ENCODE data around the gene SPOCK2. TPM values are rescaled to one million over a fixed set of nuclear protein-coding genes. Genes with fewer than 3 reads are reported as not detected.

The SPOCK2 gene
- polyA plus RNA-seq, 1 donor from 2014 or later, result 65.5 TPM

- no peak overlapping the region for H3K4me3 Mint-ChIP-seq
These were observed 38.2 kb downstream of the SPOCK2 start for GRCh38 chr10:72049969-72050781.

GRCh38 chr10:72049472-72049871 lies 38.9 kb downstream of the SPOCK2 start:
- H3K36me3 Mint-ChIP-seq, result no peaks in the 10 kb centered on the region
- H3K4me1 Mint-ChIP-seq, result peaks cover 0 to 4% (median 0%) of the 10 kb centered on the region in 3 donors
- H3K9me3 Mint-ChIP-seq, result peaks cover 0 to 7% (median 0%) of the 10 kb centered on the region in 3 donors
- no peaks in the 10 kb centered on the region for H3K27me3 Mint-ChIP-seq
- H3K4me3 Mint-ChIP-seq, result no peak overlapping the region
- H3K27ac Mint-ChIP-seq, result no peak overlapping the region

More at GRCh38 chr10:72049969-72050781, 38.2 kb downstream of the SPOCK2 start:
- Mint-ChIP-seq H3K9me3 (peaks cover 0 to 7% (median 0%) of the 10 kb centered on the region in 3 donors), H3K36me3 (peaks cover 2% of the 10 kb centered on the region), H3K27ac (no peak overlapping the region), H3K4me1 (peaks cover 4 to 8% (median 5%) of the 10 kb centered on the region in 3 donors), H3K27me3 (no peaks in the 10 kb centered on the region)

GRCh38 chr10:72048450-72049124 lies 39.8 kb downstream of the SPOCK2 start:
- Mint-ChIP-seq H3K9me3 (peaks cover 0 to 7% (median 0%) of the 10 kb centered on the region in 3 donors), H3K4me1 (peaks cover 0 to 5% (median 0%) of the 10 kb centered on the region in 3 donors), H3K27me3 (no peaks in the 10 kb centered on the region), H3K36me3 (no peaks in the 10 kb centered on the region), H3K4me3 (no peak overlapping the region), H3K27ac (peak overlapping the region in 2 of 3 donors; percentile 18 to 46)

- no peak overlapping the region for H3K27ac Mint-ChIP-seq
- H3K36me3 Mint-ChIP-seq, result no peaks in the 10 kb centered on the region
- no peak overlapping the region for H3K4me3 Mint-ChIP-seq
- H3K27me3 Mint-ChIP-seq, result no peaks in the 10 kb centered on the region
- peaks cover 0 to 7% (median 0%) of the 10 kb centered on the region in 3 donors for H3K9me3 Mint-ChIP-seq
- peaks cover 0 to 6% (median 0%) of the 10 kb centered on the region in 3 donors for H3K4me1 Mint-ChIP-seq
These were observed 42.8 kb downstream of the SPOCK2 start for GRCh38 chr10:72045586-72045985.

- H3K27ac Mint-ChIP-seq, result no peak overlapping the region
These were observed 43.8 kb downstream of the SPOCK2 start for GRCh38 chr10:72044417-72045041.

GRCh38 chr10:72043016-72043834 lies 45.1 kb downstream of the SPOCK2 start:
- peaks cover 0 to 7% (median 0%) of the 10 kb centered on the region in 3 donors for H3K9me3 Mint-ChIP-seq
- H3K4me1 Mint-ChIP-seq, result peaks cover 0 to 1% (median 0%) of the 10 kb centered on the region in 3 donors
- H3K4me3 Mint-ChIP-seq, result no peak overlapping the region
- no peaks in the 10 kb centered on the region for H3K36me3 Mint-ChIP-seq
- no peak overlapping the region for H3K27ac Mint-ChIP-seq
- H3K27me3 Mint-ChIP-seq, result no peaks in the 10 kb centered on the region

More at GRCh38 chr10:72044417-72045041, 43.8 kb downstream of the SPOCK2 start:
- H3K9me3 Mint-ChIP-seq, result peaks cover 0 to 7% (median 0%) of the 10 kb centered on the region in 3 donors
- H3K4me3 Mint-ChIP-seq, result no peak overlapping the region
- peaks cover 0 to 4% (median 0%) of the 10 kb centered on the region in 3 donors for H3K4me1 Mint-ChIP-seq
- H3K36me3 Mint-ChIP-seq, result no peaks in the 10 kb centered on the region
- H3K27me3 Mint-ChIP-seq, result no peaks in the 10 kb centered on the region

GRCh38 chr10:72041491-72041890 lies 46.9 kb downstream of the SPOCK2 start:
- Mint-ChIP-seq H3K27ac (peak overlapping the region in 1 of 3 donors; percentile 14), H3K36me3 (no peaks in the 10 kb centered on the region), H3K4me1 (peaks cover 0 to 1% (median 0%) of the 10 kb centered on the region in 3 donors), H3K4me3 (no peak overlapping the region), H3K9me3 (peaks cover 0 to 4% (median 0%) of the 10 kb centered on the region in 3 donors), H3K27me3 (no peaks in the 10 kb centered on the region)

- no peak overlapping the region for H3K4me3 Mint-ChIP-seq
- peaks cover 0 to 1% (median 0%) of the 10 kb centered on the region in 3 donors for H3K4me1 Mint-ChIP-seq
- no peaks in the 10 kb centered on the region for H3K9me3 Mint-ChIP-seq
- no peaks in the 10 kb centered on the region for H3K36me3 Mint-ChIP-seq
- no peak overlapping the region for H3K27ac Mint-ChIP-seq
- H3K27me3 Mint-ChIP-seq, result no peaks in the 10 kb centered on the region
These were observed 49.0 kb downstream of the SPOCK2 start for GRCh38 chr10:72039377-72039776.

GRCh38 chr10:72038458-72039001 lies 49.8 kb downstream of the SPOCK2 start:
- H3K27me3 Mint-ChIP-seq, result no peaks in the 10 kb centered on the region
- H3K27ac Mint-ChIP-seq, result no peak overlapping the region
- no peaks in the 10 kb centered on the region for H3K36me3 Mint-ChIP-seq
- H3K4me1 Mint-ChIP-seq, result peaks cover 0 to under 1% (median 0%) of the 10 kb centered on the region in 3 donors
- H3K9me3 Mint-ChIP-seq, result no peaks in the 10 kb centered on the region
- no peak overlapping the region for H3K4me3 Mint-ChIP-seq

- Mint-ChIP-seq H3K27me3 (no peaks in the 10 kb centered on the region), H3K9me3 (no peaks in the 10 kb centered on the region), H3K27ac (no peak overlapping the region), H3K4me3 (no peak overlapping the region), H3K36me3 (no peaks in the 10 kb centered on the region), H3K4me1 (no peaks in the 10 kb centered on the region)
These were observed 50.5 kb downstream of the SPOCK2 start for GRCh38 chr10:72037811-72038210.

GRCh38 chr10:72037266-72037665 lies 51.1 kb downstream of the SPOCK2 start:
- H3K27ac Mint-ChIP-seq, result no peak overlapping the region
- H3K4me1 Mint-ChIP-seq, result no peaks in the 10 kb centered on the region
- no peaks in the 10 kb centered on the region for H3K27me3 Mint-ChIP-seq
- H3K36me3 Mint-ChIP-seq, result no peaks in the 10 kb centered on the region
- H3K4me3 Mint-ChIP-seq, result no peak overlapping the region
- H3K9me3 Mint-ChIP-seq, result no peaks in the 10 kb centered on the region

GRCh38 chr10:72035252-72035887 lies 53.0 kb downstream of the SPOCK2 start:
- no peak overlapping the region for H3K27ac Mint-ChIP-seq

GRCh38 chr10:72034761-72035160 lies 53.6 kb downstream of the SPOCK2 start:
- no peak overlapping the region for H3K27ac Mint-ChIP-seq
- H3K4me3 Mint-ChIP-seq, result no peak overlapping the region
- no peaks in the 10 kb centered on the region for H3K27me3 Mint-ChIP-seq
- no peaks in the 10 kb centered on the region for H3K4me1 Mint-ChIP-seq
- no peaks in the 10 kb centered on the region for H3K36me3 Mint-ChIP-seq
- H3K9me3 Mint-ChIP-seq, result no peaks in the 10 kb centered on the region

More at GRCh38 chr10:72035252-72035887, 53.0 kb downstream of the SPOCK2 start:
- Mint-ChIP-seq H3K4me1 (no peaks in the 10 kb centered on the region), H3K27me3 (no peaks in the 10 kb centered on the region), H3K9me3 (no peaks in the 10 kb centered on the region), H3K4me3 (no peak overlapping the region), H3K36me3 (no peaks in the 10 kb centered on the region)

GRCh38 chr10:72034040-72034499 lies 54.3 kb downstream of the SPOCK2 start:
- no peaks in the 10 kb centered on the region for H3K9me3 Mint-ChIP-seq
- H3K4me3 Mint-ChIP-seq, result no peak overlapping the region
- no peaks in the 10 kb centered on the region for H3K4me1 Mint-ChIP-seq

More at GRCh38 chr10:72034040-72034499, 54.3 kb downstream of the SPOCK2 start:
- no peaks in the 10 kb centered on the region for H3K36me3 Mint-ChIP-seq
- no peak overlapping the region for H3K27ac Mint-ChIP-seq
- H3K27me3 Mint-ChIP-seq, result peaks cover under 1% of the 10 kb centered on the region
